CD8-positive, alpha-beta memory T cell (primary cell): Measurements from ENCODE around the gene MAP4K3. TPM values are rescaled to one million over a fixed set of nuclear protein-coding genes. Genes with fewer than 3 reads are reported as not detected.

Source experiments
- CTCF ChIA-PET: fragments of 350-600 bp; sonication (Branson Sonifier 250); formaldehyde crosslinking; loops from one replicate; lab custom pipeline; 2021; ENCODE audit warnings: antibody characterized with exemption; lab: Charles Lee
- POLR2A ChIA-PET: fragments of 350-600 bp; sonication (Branson Sonifier 250); formaldehyde crosslinking; loops from one replicate; lab custom pipeline; 2021; ENCODE audit warnings: antibody characterized with exemption; lab: Charles Lee
- DNase-seq, 5 donors: peaks; one replicate each; pipeline versions ENCODE4 v3.0.0 to v3.0.0-alpha.2; 2020 to 2022; ENCODE audit warnings: mixed read lengths in 1 of 5
- H3K27ac ChIP-seq: one replicate; pipeline ENCODE4 v1.7.0; 2013; ENCODE audit warnings: low read depth, mild to moderate bottlenecking, low read length, moderate library complexity
- H3K27me3 ChIP-seq: 2 replicates; pipeline ENCODE4 v1.7.0; 2013; ENCODE audit warnings: low read length, mild to moderate bottlenecking; ENCODE audit not compliant: insufficient read depth, poor library complexity, severe bottlenecking
- H3K36me3 ChIP-seq: 2 replicates; pipeline ENCODE4 v1.7.0; 2013; ENCODE audit warnings: mild to moderate bottlenecking, low read length, moderate library complexity; ENCODE audit not compliant: insufficient read depth
- H3K4me1 ChIP-seq: 2 replicates; pipeline ENCODE4 v1.7.0; 2013; ENCODE audit warnings: mild to moderate bottlenecking, low read length, moderate library complexity; ENCODE audit not compliant: insufficient read depth
- H3K4me3 ChIP-seq: 2 replicates; pipeline ENCODE4 v1.7.0; 2013; ENCODE audit warnings: mild to moderate bottlenecking, low read length
- H3K9me3 ChIP-seq: 2 replicates; pipeline ENCODE4 v1.7.0; 2013; ENCODE audit warnings: mild to moderate bottlenecking, low read length
- H3K27ac Mint-ChIP-seq, 8 donors: one replicate each; pipeline ENCODE4 v1.8.0; 2020 to 2021; ENCODE audit warnings: mixed read lengths in 8 of 8, mild to moderate bottlenecking in 6 of 8, inconsistent platforms in 3 of 8, moderate library complexity in 3 of 8
- H3K27me3 Mint-ChIP-seq, 2 donors: one replicate each; pipeline ENCODE4 v1.8.0; 2020 to 2021; ENCODE audit warnings: mixed read lengths in 2 of 2, mild to moderate bottlenecking in 1 of 2, moderate library complexity in 1 of 2
- H3K36me3 Mint-ChIP-seq, 3 donors: one replicate each; pipeline ENCODE4 v1.8.0; 2020 to 2021; ENCODE audit warnings: mixed read lengths in 3 of 3, inconsistent platforms in 1 of 3, mild to moderate bottlenecking in 1 of 3
- H3K4me1 Mint-ChIP-seq, 3 donors: one replicate each; pipeline ENCODE4 v1.8.0; 2020 to 2021; ENCODE audit warnings: mixed read lengths in 3 of 3, inconsistent platforms in 1 of 3, mild to moderate bottlenecking in 1 of 3
- H3K4me3 Mint-ChIP-seq, 7 donors: one replicate each; pipeline ENCODE4 v1.8.0; 2020 to 2021; ENCODE audit warnings: mixed read lengths in 7 of 7, mild to moderate bottlenecking in 6 of 7, moderate library complexity in 4 of 7, inconsistent platforms in 2 of 7
- H3K9me3 Mint-ChIP-seq, 5 donors: one replicate each; pipeline ENCODE4 v1.8.0; 2020 to 2022; ENCODE audit warnings: mixed read lengths in 5 of 5, mild to moderate bottlenecking in 3 of 5, moderate library complexity in 2 of 5, inconsistent platforms in 1 of 5
- polyA plus RNA-seq: library from polyadenylated mRNA; unstranded; fragments of 300-500 nt; fragmentation: Illumina TruSeq; gene quantifications from one replicate; pipeline ENCODE4 v1.2.3, GENCODE V29; 2021
- total RNA-seq, 2 experiments: library from RNA; stranded (reverse); gene quantifications; one replicate each; pipeline ENCODE4 v1.2.3, GENCODE V29; 2021

The MAP4K3 gene
- total and polyA plus RNA-seq, 3 experiments from 2014 or later, result 2.7 to 8.2 (median 7.0) TPM

GRCh38 chr2:39479053-39479670 lies 42.1 kb upstream of the MAP4K3 start:
- no peaks in the 10 kb centered on the region for H3K27me3 Mint-ChIP-seq
- no peaks in the 10 kb centered on the region for H3K4me1 Mint-ChIP-seq
- H3K27ac ChIP-seq, result no peak overlapping the region
- no peak for DNase-seq
- H3K9me3 ChIP-seq, result no peaks in the 10 kb centered on the region
- H3K9me3 Mint-ChIP-seq, result no peaks in the 10 kb centered on the region
- ChIA-PET CTCF (no interaction called here), POLR2A (no interaction called here)
- H3K36me3 ChIP-seq, result no peaks in the 10 kb centered on the region
- no peaks in the 10 kb centered on the region for H3K27me3 ChIP-seq
- no peak overlapping the region for H3K27ac Mint-ChIP-seq
- peaks cover 8 to 33% (median 22%) of the 10 kb centered on the region in 3 donors for H3K36me3 Mint-ChIP-seq
- H3K4me3 Mint-ChIP-seq, result no peak overlapping the region
- no peaks in the 10 kb centered on the region for H3K4me1 ChIP-seq
- H3K4me3 ChIP-seq, result no peak overlapping the region

GRCh38 chr2:39476524-39476923 lies 39.4 kb upstream of the MAP4K3 start:
- H3K36me3 Mint-ChIP-seq, result peaks cover 8 to 35% (median 22%) of the 10 kb centered on the region in 3 donors
- no peaks in the 10 kb centered on the region for H3K9me3 ChIP-seq
- no peaks in the 10 kb centered on the region for H3K27me3 ChIP-seq
- no peaks in the 10 kb centered on the region for H3K9me3 Mint-ChIP-seq
- ChIA-PET POLR2A (no interaction called here), CTCF (no interaction called here)
- H3K27ac Mint-ChIP-seq, result no peak overlapping the region
- H3K4me3 Mint-ChIP-seq, result peak overlapping the region in 1 of 7 donors; percentile 25
- no peaks in the 10 kb centered on the region for H3K27me3 Mint-ChIP-seq
- no peak overlapping the region for H3K4me3 ChIP-seq
- DNase-seq, result no peak
- H3K4me1 ChIP-seq, result no peaks in the 10 kb centered on the region
- H3K27ac ChIP-seq, result no peak overlapping the region
- H3K36me3 ChIP-seq, result no peaks in the 10 kb centered on the region
- no peaks in the 10 kb centered on the region for H3K4me1 Mint-ChIP-seq

DNA sequence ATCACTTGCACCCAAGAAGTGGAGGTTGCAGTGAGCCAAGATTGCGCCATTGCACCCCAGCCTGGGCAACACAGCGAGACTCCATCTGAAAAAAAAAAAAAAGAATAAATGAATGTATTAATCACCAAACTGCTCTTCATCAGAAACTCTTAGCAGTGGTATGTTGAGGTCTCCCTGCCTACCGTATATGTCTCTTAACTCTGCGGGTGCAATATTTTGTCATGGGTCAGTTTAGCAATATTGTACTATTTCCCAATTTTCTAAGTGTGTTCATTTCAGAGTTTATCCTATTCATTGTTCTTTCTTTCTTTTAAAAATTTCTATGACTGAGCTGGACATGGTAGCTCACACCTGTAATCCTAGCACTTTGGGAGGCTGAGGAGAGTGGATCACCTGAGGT lies 37.9 kb upstream of the MAP4K3 start:
- no peaks in the 10 kb centered on the region for H3K36me3 ChIP-seq
- H3K4me3 ChIP-seq, result no peak overlapping the region
- POLR2A ChIA-PET, result no interaction called here
- Mint-ChIP-seq H3K9me3 (no peaks in the 10 kb centered on the region), H3K4me3 (no peak overlapping the region), H3K4me1 (no peaks in the 10 kb centered on the region), H3K27ac (no peak overlapping the region), H3K36me3 (peaks cover 8 to 35% (median 22%) of the 10 kb centered on the region in 3 donors), H3K27me3 (no peaks in the 10 kb centered on the region)
- DNase-seq, result no peak
- no peak overlapping the region for H3K27ac ChIP-seq
- CTCF ChIA-PET, result no interaction called here
- no peaks in the 10 kb centered on the region for H3K4me1 ChIP-seq
- H3K9me3 ChIP-seq, result no peaks in the 10 kb centered on the region
- no peaks in the 10 kb centered on the region for H3K27me3 ChIP-seq

- no peak overlapping the region for H3K27ac ChIP-seq
- Mint-ChIP-seq H3K27me3 (no peaks in the 10 kb centered on the region), H3K4me3 (no peak overlapping the region), H3K36me3 (peaks cover 0 to 10% (median 5%) of the 10 kb centered on the region in 3 donors), H3K4me1 (no peaks in the 10 kb centered on the region), H3K9me3 (no peaks in the 10 kb centered on the region), H3K27ac (no peak overlapping the region)
- DNase-seq, result no peak
- no peaks in the 10 kb centered on the region for H3K9me3 ChIP-seq
- ChIA-PET POLR2A (no interaction called here), CTCF (no interaction called here)
- no peaks in the 10 kb centered on the region for H3K27me3 ChIP-seq
- no peak overlapping the region for H3K4me3 ChIP-seq
- H3K36me3 ChIP-seq, result no peaks in the 10 kb centered on the region
- no peaks in the 10 kb centered on the region for H3K4me1 ChIP-seq
These were observed 33.5 kb upstream of the MAP4K3 start for GRCh38 chr2:39470580-39470979.

- Histone ChIP-seq H3K4me3 (no peak overlapping the region), H3K9me3 (no peaks in the 10 kb centered on the region), H3K27me3 (no peaks in the 10 kb centered on the region), H3K27ac (no peak overlapping the region), H3K36me3 (no peaks in the 10 kb centered on the region), H3K4me1 (no peaks in the 10 kb centered on the region)
- no peak for DNase-seq
- Mint-ChIP-seq H3K9me3 (no peaks in the 10 kb centered on the region), H3K27ac (no peak overlapping the region), H3K4me3 (no peak overlapping the region), H3K4me1 (no peaks in the 10 kb centered on the region), H3K36me3 (peaks cover 0 to 6% (median 2%) of the 10 kb centered on the region in 3 donors), H3K27me3 (no peaks in the 10 kb centered on the region)
- CTCF ChIA-PET, result no interaction called here
- POLR2A ChIA-PET, result no interaction called here
These were observed 32.7 kb upstream of the MAP4K3 start for GRCh38 chr2:39469807-39470206.

DNA sequence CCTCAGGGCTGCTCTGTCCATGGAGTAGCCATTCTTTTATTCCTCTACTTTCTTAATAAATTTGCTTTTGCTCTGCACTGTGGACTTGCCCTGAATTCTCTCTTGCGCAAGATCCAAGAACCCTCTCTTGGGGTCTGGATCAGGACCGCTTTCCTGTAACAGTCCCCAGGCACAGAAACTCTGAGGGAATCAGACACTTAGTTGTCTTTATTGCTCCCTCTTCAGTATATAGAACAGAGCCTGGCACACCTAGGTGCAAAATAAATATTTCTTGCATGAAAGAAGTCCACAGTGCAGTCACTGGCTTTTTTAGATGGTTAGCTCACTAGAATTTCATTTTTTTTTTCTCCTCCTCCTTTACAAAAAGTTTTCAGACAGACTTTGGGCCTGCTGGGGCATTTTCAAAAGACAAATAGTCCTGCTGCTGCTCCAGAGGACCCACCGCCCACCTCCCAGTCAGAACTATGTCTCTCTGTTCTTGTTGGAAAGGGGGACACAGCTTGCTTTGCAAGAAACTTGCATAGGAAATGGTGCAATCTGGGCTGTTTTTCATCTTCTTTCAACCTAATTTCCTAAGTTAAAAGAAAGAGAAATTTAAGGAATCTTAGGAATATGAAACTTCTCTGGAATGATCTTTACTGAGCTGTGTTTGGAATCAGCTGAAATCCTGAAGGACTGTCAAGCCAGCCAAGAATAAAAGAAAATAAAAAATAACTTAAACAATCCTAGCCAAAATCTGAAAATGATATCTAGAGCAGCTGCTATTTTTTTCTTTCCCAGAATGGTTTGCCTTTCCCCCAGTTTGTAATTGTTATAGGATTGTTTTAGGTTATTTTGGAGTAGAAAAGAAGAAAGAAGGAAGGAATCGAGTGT lies 31.7 kb upstream of the MAP4K3 start:
- no peaks in the 10 kb centered on the region for H3K9me3 Mint-ChIP-seq
- no peaks in the 10 kb centered on the region for H3K36me3 ChIP-seq
- no peaks in the 10 kb centered on the region for H3K4me1 Mint-ChIP-seq
- no peaks in the 10 kb centered on the region for H3K4me1 ChIP-seq
- H3K27me3 Mint-ChIP-seq, result no peaks in the 10 kb centered on the region
- CTCF ChIA-PET, result no interaction called here
- no peak overlapping the region for H3K27ac ChIP-seq
- H3K4me3 ChIP-seq, result no peak overlapping the region
- H3K27me3 ChIP-seq, result no peaks in the 10 kb centered on the region
- POLR2A ChIA-PET, result no interaction called here
- no peaks in the 10 kb centered on the region for H3K36me3 Mint-ChIP-seq
- H3K4me3 Mint-ChIP-seq, result no peak overlapping the region
- no peaks in the 10 kb centered on the region for H3K9me3 ChIP-seq
- peak overlapping the region in 1 of 8 donors; percentile 47 for H3K27ac Mint-ChIP-seq
- DNase-seq, result no peak

DNA sequence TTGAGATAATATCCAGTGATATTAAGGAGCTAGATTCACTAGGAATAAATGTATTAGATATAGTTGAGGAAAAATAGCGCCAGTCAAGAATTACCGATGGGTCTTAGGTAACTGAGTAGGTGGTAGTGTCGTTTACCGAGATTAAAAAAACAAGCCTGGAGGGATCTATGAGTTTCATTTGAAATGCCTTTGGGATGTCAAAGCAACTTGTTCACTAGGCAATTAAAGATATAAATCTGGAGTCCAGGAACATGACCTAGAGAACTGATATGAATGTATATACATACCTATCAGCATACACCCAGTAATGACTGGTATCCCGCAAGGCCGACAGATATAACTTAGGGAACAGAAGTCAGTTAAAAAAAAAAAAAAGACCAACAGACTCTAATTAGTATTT lies 29.2 kb upstream of the MAP4K3 start:
- CTCF ChIA-PET, result no interaction called here
- no peaks in the 10 kb centered on the region for H3K4me1 Mint-ChIP-seq
- H3K27ac ChIP-seq, result no peak overlapping the region
- H3K27me3 ChIP-seq, result no peaks in the 10 kb centered on the region
- no peak overlapping the region for H3K4me3 Mint-ChIP-seq
- no peaks in the 10 kb centered on the region for H3K36me3 ChIP-seq
- H3K27me3 Mint-ChIP-seq, result no peaks in the 10 kb centered on the region
- no peak for DNase-seq
- H3K9me3 ChIP-seq, result no peaks in the 10 kb centered on the region
- POLR2A ChIA-PET, result no interaction called here
- no peaks in the 10 kb centered on the region for H3K4me1 ChIP-seq
- no peak overlapping the region for H3K4me3 ChIP-seq
- no peak overlapping the region for H3K27ac Mint-ChIP-seq
- H3K36me3 Mint-ChIP-seq, result no peaks in the 10 kb centered on the region
- no peaks in the 10 kb centered on the region for H3K9me3 Mint-ChIP-seq

GRCh38 chr2:39464864-39465263 lies 27.8 kb upstream of the MAP4K3 start:
- ChIA-PET POLR2A (no interaction called here), CTCF (no interaction called here)
- Histone ChIP-seq H3K36me3 (no peaks in the 10 kb centered on the region), H3K9me3 (no peaks in the 10 kb centered on the region), H3K27me3 (no peaks in the 10 kb centered on the region), H3K4me1 (no peaks in the 10 kb centered on the region), H3K4me3 (no peak overlapping the region), H3K27ac (no peak overlapping the region)
- no peaks in the 10 kb centered on the region for H3K9me3 Mint-ChIP-seq
- H3K27me3 Mint-ChIP-seq, result no peaks in the 10 kb centered on the region
- H3K27ac Mint-ChIP-seq, result peak overlapping the region in 2 of 8 donors; percentile 12 to 38
- no peaks in the 10 kb centered on the region for H3K36me3 Mint-ChIP-seq
- no peak overlapping the region for H3K4me3 Mint-ChIP-seq
- DNase-seq, result no peak
- no peaks in the 10 kb centered on the region for H3K4me1 Mint-ChIP-seq
